HEK293T (cell line): ENCODE results near the gene TPSB2.
"Not testable (repeated sequence)": the region's sequence is repeated elsewhere in the genome, so short reads cannot be mapped to it uniquely, and the experiment has no call there.

ENCODE experiments used
- CTCF ChIA-PET: fragments of 350-600 bp; formaldehyde crosslinking; extraction: SDS; loops from one replicate; lab custom pipeline; 2021; ENCODE audit warnings: antibody characterized with exemption, inconsistent platforms; lab: Yijun Ruan, JAX
- POLR2A ChIA-PET: fragments of 350-600 bp; formaldehyde crosslinking; extraction: SDS; loops from one replicate; lab custom pipeline; 2020; ENCODE audit warnings: antibody characterized with exemption, inconsistent platforms; lab: Yijun Ruan, JAX
- DNase-seq: peaks from one replicate; pipeline ENCODE4 v3.0.0; 2012; ENCODE audit warnings: mixed read lengths; ENCODE audit errors: extremely low spot score
- ARNT ChIP-seq: fragments of 450-650 bp; IDR thresholded peaks from 2 replicates; pipeline ENCODE4 v1.6.1; 2017; ENCODE audit warnings: mild to moderate bottlenecking
- BHLHE40 ChIP-seq: fragments of 450-650 bp; IDR thresholded peaks from 2 replicates; pipeline ENCODE4 v1.6.1; 2016; ENCODE audit warnings: mild to moderate bottlenecking, moderate library complexity, borderline replicate concordance
- CTBP1 ChIP-seq: fragments of 450-650 bp; IDR thresholded peaks from 2 replicates; pipeline ENCODE4 v1.6.1; 2016; ENCODE audit warnings: borderline replicate concordance
- ELF4 ChIP-seq: fragments of 450-650 bp; IDR thresholded peaks from 2 replicates; pipeline ENCODE4 v1.6.1; 2017; ENCODE audit warnings: antibody characterized with exemption
- FOXA1 ChIP-seq: fragments of 450-650 bp; IDR thresholded peaks from 2 replicates; pipeline ENCODE4 v1.6.1; 2016; ENCODE audit warnings: mild to moderate bottlenecking
- FOXK2 ChIP-seq: fragments of 450-650 bp; IDR thresholded peaks from 2 replicates; pipeline ENCODE4 v1.6.1; 2016; ENCODE audit warnings: mild to moderate bottlenecking
- FOXM1 ChIP-seq: fragments of 450-650 bp; IDR thresholded peaks from 2 replicates; pipeline ENCODE4 v1.6.1; 2017; ENCODE audit warnings: mild to moderate bottlenecking, borderline replicate concordance
- HDGF ChIP-seq: fragments of 450-650 bp; IDR thresholded peaks from 2 replicates; pipeline ENCODE4 v1.6.1; 2017; ENCODE audit warnings: antibody characterized with exemption, borderline replicate concordance
- L3MBTL2 ChIP-seq: fragments of 450-650 bp; conservative IDR thresholded peaks from 2 replicates; pipeline ENCODE4 v1.6.1; 2016; ENCODE audit warnings: mild to moderate bottlenecking
- LEF1 ChIP-seq: fragments of 450-650 bp; IDR thresholded peaks from 2 replicates; pipeline ENCODE4 v1.6.1; 2017; ENCODE audit warnings: mild to moderate bottlenecking, borderline replicate concordance
- NFRKB ChIP-seq: fragments of 450-650 bp; IDR thresholded peaks from 2 replicates; pipeline ENCODE4 v1.6.1; 2016; ENCODE audit warnings: mild to moderate bottlenecking, moderate library complexity
- SP1 ChIP-seq: fragments of 450-650 bp; IDR thresholded peaks from 2 replicates; pipeline ENCODE4 v1.6.1; 2017
- SUZ12 ChIP-seq: fragments of 450-650 bp; IDR thresholded peaks from 2 replicates; pipeline ENCODE4 v1.6.1; 2016; ENCODE audit warnings: mild to moderate bottlenecking
- TARDBP ChIP-seq: fragments of 450-650 bp; IDR thresholded peaks from 2 replicates; pipeline ENCODE4 v1.6.1; 2016
- ZNF384 ChIP-seq: fragments of 450-650 bp; IDR thresholded peaks from 2 replicates; pipeline ENCODE4 v1.6.1; 2016
- TF ChIP-seq, protein P1 (sequence below): fragments of 450-650 bp; IDR thresholded peaks from 2 replicates; pipeline ENCODE4 v1.6.1; 2016

TPSB2 gene

DNA sequence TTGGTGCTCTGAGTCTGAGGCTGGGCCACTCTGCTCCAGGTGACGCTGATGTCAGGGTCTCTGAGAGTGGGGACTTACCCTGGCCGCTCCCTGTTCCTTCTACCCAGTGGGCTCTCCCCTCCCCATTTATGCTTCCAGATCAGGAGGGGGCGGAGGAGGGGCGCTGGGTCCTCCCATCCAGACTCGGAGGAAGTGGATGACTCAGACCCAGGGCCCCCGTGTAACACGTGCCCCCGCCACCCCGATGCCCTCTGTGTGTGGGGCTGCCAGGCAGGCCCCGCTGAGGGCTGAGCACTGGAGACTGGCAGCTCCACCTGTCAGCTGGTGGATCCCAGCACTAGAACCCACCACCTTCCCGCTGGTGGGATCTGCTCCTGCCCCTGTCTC lies at the start of gene TPSB2:
TPSB2 (minus strand) TSS at position 101 of the 387 bp plus-strand sequence. CDS start 233 bp downstream, outside the sequence.
- POLR2A ChIA-PET, CTCF ChIA-PET, DNase-seq: not testable (repeated sequence)

DNA sequence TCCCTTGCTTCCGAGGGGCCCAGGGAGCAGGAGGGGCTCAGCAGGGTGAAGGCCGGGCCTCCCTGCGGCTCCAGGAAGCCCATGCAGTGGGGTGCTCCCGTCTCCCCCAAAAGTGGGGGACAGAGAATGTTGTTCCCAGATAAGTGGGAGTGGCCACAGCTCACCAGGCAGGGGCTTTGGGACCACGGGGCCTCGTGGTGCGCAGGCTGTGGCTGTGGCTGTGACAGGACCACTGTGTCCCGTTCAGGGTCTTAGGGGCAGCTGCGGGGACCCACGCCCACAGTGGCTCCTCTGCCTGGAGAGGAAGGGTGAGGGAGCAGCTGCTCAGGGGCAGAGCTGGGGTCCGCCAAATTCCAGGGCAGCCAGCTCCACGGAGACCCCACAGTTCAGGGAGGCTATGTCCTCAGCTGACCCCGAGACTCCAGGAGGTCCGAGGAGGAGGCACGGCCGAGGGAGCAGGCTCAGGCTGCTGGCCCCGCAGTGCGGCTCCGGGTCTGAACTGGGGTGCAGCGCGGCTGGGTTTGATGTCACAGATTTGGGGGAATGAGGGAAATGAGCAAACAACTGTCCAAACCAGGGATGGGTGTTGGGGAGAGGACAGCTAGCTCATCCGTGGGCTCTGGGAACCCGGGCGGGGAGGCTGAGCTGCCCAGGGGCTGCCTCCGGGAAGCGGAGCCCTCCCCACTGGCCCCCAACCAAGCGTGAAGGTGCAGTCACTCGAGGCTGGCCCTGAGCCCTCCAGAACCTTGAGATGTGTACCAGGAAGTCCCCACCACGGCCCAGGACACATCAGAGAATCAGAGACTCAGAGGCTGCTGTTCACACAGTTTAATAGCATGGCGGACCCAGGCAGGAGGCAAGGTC lies 49.3 kb upstream of the TPSB2 start:
- no peak for DNase-seq
- POLR2A ChIA-PET: interaction anchor here (1.9 kb wide), 1 partner anchor 30 kb away, joined by 5 read pairs; no protein-coding TSS in a partner anchor
- CTCF ChIA-PET: no interaction called here
- TF ChIP-seq CTBP1 (no peak), FOXA1 (no peak), ARNT (no peak), FOXK2 (no peak), LEF1 (no peak), TARDBP (no peak)
- TF ChIP-seq, protein P1, sequence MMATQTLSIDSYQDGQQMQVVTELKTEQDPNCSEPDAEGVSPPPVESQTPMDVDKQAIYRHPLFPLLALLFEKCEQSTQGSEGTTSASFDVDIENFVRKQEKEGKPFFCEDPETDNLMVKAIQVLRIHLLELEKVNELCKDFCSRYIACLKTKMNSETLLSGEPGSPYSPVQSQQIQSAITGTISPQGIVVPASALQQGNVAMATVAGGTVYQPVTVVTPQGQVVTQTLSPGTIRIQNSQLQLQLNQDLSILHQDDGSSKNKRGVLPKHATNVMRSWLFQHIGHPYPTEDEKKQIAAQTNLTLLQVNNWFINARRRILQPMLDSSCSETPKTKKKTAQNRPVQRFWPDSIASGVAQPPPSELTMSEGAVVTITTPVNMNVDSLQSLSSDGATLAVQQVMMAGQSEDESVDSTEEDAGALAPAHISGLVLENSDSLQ: no peak

DNA sequence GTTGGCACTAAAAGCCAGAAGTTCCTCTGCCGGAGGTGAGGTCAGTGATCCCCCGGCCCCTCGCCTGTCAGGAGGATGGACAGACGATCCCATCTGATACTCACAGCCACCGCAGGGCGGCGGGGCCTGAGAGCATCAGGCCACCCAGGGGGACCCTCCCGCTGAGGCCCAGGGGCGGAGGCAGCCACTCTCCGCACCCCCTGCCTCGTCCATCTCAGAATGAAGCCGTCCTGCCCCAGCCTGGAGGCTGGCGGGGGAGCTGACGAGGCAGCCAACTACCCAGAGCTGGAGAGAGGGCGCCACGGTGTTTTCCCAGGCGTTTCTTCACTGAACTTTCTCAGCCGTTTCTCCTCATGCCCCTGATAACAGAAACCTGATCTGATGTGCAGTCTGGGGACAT lies 48.5 kb upstream of the TPSB2 start:
- ChIA-PET POLR2A (interaction anchor here (1.9 kb wide), 1 partner anchor 30 kb away, joined by 5 read pairs; no protein-coding TSS in a partner anchor), CTCF (no interaction called here)
- TF ChIP-seq HDGF (no peak), FOXA1 (no peak), FOXM1 (no peak), LEF1 (no peak), CTBP1 (no peak), ZNF384 (no peak), ARNT (no peak), SP1 (no peak), TARDBP (no peak), BHLHE40 (no peak), L3MBTL2 (no peak)
- TF ChIP-seq, protein P1: no peak
- DNase-seq: no peak

DNA sequence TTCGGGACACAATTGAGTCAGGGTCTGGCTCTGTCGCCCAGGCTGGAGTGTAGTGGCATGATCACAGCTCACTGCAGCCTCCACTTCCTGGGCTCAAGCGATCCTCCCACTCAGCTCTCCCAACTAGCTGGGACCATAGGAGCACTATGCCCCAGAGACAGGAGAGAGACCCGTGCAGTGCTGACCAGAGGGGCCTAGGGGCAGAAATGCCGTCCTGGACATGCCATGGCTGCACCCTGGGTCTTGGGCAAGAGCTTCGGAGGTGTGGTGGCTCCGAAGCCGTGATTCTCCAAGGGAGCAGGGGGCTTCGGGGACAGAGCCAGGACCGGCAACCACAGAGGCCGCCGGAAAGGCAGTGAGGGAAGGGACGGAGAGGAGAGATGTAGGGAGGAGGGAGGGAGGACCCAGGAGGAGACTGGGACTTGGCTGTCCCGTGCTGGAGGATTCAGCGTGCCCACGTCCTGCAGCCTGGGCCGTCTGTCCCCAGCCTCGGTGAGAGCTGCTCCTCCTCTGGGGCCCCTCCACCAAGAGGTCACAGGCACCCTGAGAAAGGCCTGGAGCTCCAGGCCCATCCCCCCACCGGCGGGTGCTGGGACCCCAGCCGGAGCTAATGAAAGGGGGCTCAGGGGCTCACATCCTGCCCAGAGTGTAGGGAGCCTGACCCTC lies 47.8 kb upstream of the TPSB2 start:
- CTCF ChIA-PET: no interaction called here
- TF ChIP-seq FOXA1 (no peak), FOXM1 (no peak), NFRKB (no peak), HDGF (no peak), ARNT (no peak), SP1 (no peak), ZNF384 (no peak), FOXK2 (no peak), BHLHE40 (no peak), LEF1 (no peak), CTBP1 (no peak), ELF4 (no peak), SUZ12 (no peak), L3MBTL2 (no peak)
- TF ChIP-seq, protein P1: no peak
- no peak for DNase-seq
- POLR2A ChIA-PET: no interaction called here

DNA sequence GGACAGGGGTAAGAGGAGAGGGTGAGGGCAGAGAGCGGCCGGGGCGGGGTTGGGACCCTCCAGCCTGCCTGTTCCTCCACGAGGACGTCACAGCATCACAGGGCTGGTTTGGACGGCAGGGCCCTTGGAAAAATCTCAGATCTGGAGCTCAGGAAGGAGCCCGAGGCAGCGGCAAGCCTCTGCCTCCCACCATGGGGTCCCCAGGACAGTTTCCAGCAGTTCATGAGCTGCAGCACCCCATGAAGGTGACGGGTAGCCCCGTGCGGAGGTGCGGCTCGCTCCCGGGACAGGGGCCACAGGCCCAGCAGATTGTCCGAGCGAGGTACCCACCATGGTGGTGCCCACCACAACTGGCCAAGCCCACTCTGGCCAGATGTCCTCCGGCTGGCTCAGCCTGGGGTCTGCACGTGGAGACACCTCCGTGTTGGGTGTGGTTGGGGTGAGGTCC lies 47.2 kb upstream of the TPSB2 start:
- POLR2A ChIA-PET: no interaction called here
- no peak for DNase-seq
- TF ChIP-seq LEF1: no peak
- TF ChIP-seq SUZ12: no peak
- no peak for TF ChIP-seq TARDBP
- no peak for TF ChIP-seq NFRKB
- no peak for TF ChIP-seq ZNF384
- TF ChIP-seq FOXA1: no peak
- no peak for TF ChIP-seq L3MBTL2
- TF ChIP-seq ELF4: no peak
- no peak for TF ChIP-seq ARNT
- TF ChIP-seq CTBP1: no peak
- TF ChIP-seq FOXK2: no peak
- CTCF ChIA-PET: interaction anchor here (0.7 kb wide), 1 partner anchor 53 kb away, joined by 3 read pairs; no protein-coding TSS in a partner anchor

DNA sequence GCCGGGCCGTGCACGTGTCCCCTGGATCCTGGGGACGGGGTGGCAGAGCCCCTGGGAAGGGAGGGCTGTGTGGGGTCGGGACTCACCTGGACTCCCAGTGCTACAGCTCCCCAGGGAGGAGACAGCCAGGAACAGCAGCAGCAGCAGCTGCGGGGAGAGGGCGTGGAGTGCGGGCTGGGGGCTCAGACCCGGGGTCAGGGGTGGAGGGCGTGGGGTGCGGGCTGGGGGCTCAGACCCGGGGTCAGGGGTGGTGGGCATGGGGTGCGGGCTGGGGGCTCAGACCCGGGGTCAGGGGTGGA lies 46.5 kb upstream of the TPSB2 start:
- POLR2A ChIA-PET: no interaction called here
- CTCF ChIA-PET: no interaction called here
- DNase-seq: no peak
- TF ChIP-seq HDGF (no peak), FOXA1 (no peak)
